K562 (cell line): ENCODE measurements around the gene RPL28. TPM values are rescaled to one million over a fixed set of nuclear protein-coding genes. Genes with fewer than 3 reads are reported as not detected.
A peak's percentile ranks its signal among the peaks of the same experiment; 100 is the strongest.

Experiments used
- CBFB ChIP-seq: sonication (generic); formaldehyde crosslinking; IDR thresholded peaks from 2 replicates; pipeline ENCODE4 v1.4.0; 2020; ENCODE audit warnings: mild to moderate bottlenecking, missing genetic modification reagents
- DEAF1 ChIP-seq: fragments of 450-650 bp; formaldehyde crosslinking; IDR thresholded peaks from 2 replicates; pipeline ENCODE4 v1.4.0; 2020; ENCODE audit warnings: mild to moderate bottlenecking, moderate library complexity
- FOXA3 ChIP-seq, 2 experiments: fragments of 450-650 bp in 1 of 2; sonication (generic) in 1 of 2; formaldehyde crosslinking; IDR thresholded peaks in 1 of 2; conservative IDR thresholded peaks in 1 of 2; 2 replicates each; pipeline versions ENCODE4 v1.4.0 to v1.8.0; 2020 to 2022; ENCODE audit warnings: mild to moderate bottlenecking in 2 of 2, missing genetic modification reagents in 1 of 2
- GTF2A2 ChIP-seq: IDR thresholded peaks from 2 replicates; pipeline ENCODE4 v1.6.1; 2016; ENCODE audit warnings: mild to moderate bottlenecking, missing genetic modification characterization, missing compliant biosample characterization
- LCOR ChIP-seq: sonication (generic); formaldehyde crosslinking; IDR thresholded peaks from 2 replicates; pipeline ENCODE4 v1.8.0; 2022; ENCODE audit warnings: mild to moderate bottlenecking, missing genetic modification reagents
- POU5F1 ChIP-seq: fragments of 150-350 bp; IDR thresholded peaks from 2 replicates; pipeline ENCODE4 v1.6.1; 2014; ENCODE audit warnings: borderline replicate concordance, low read length, low read depth, mild to moderate bottlenecking; ENCODE audit not compliant: partially characterized antibody
- RB1 ChIP-seq: fragments of 450-650 bp; IDR thresholded peaks from 2 replicates; pipeline ENCODE4 v1.6.1; 2017; ENCODE audit warnings: low read depth, mild to moderate bottlenecking
- SMC3 ChIP-seq: conservative IDR thresholded peaks from 2 replicates; pipeline ENCODE4 v1.6.1; 2011; ENCODE audit warnings: low read depth, low read length, improper control_type of control experiment; ENCODE audit not compliant: insufficient read depth
- SNRNP70 ChIP-seq: fragments of 200-400 bp; formaldehyde crosslinking; optimal IDR thresholded peaks from 2 replicates; pipeline ENCODE3; 2017; ENCODE audit warnings: low read depth, low read length
- THRAP3 ChIP-seq: fragments of 450-650 bp; IDR thresholded peaks from 2 replicates; pipeline ENCODE4 v1.6.1; 2016; ENCODE audit warnings: mild to moderate bottlenecking, inconsistent platforms, borderline replicate concordance
- polyA plus RNA-seq, 8 experiments: library from polyadenylated mRNA; depleted of rRNA in 4 of 8; stranded (reverse) in 5 of 8; unstranded in 3 of 8; fragments of >200 nt; fragmentation: Nextera tagmentation in 2 of 8; fragmentation: Illumina TruSeq in 1 of 8; extraction: Ambion mirVana in 2 of 8; extraction: Trizol in 1 of 8; gene quantifications; 2 replicates each; pipeline versions ENCODE4 v1.2.1 to v1.2.3, GENCODE V29; 2011 to 2014; ENCODE audit warnings: inconsistent platforms in 1 of 8, missing spikeins in 1 of 8
- total RNA-seq, 7 experiments: library from RNA; depleted of rRNA in 6 of 7; stranded (reverse); fragments of >200 nt in 6 of 7; fragmentation: Illumina TruSeq in 2 of 7; extraction: Trizol in 2 of 7; gene quantifications; 2 replicates each; pipeline versions ENCODE4 v1.2.1 to v1.2.3, GENCODE V29; 2011 to 2021; ENCODE audit warnings: low replicate concordance in 1 of 7
- TF ChIP-seq, protein P1 (sequence below): sonication (generic); formaldehyde crosslinking; IDR thresholded peaks from 2 replicates; pipeline ENCODE4 v1.8.1; 2023; ENCODE audit warnings: mild to moderate bottlenecking, missing genetic modification reagents
- TF ChIP-seq, protein P2 (sequence below): fragments of 250-450 bp; sonication (Bioruptor Pico); IDR thresholded peaks from 2 replicates; pipeline ENCODE4 v1.5.0; 2021
- TF ChIP-seq, protein P3 (sequence below): IDR thresholded peaks from 2 replicates; pipeline ENCODE4 v1.6.1; 2012; ENCODE audit warnings: low read depth, low read length, improper control_type of control experiment, borderline replicate concordance
- TF ChIP-seq, protein P4 (sequence below): fragments of 250-450 bp; sonication (Bioruptor Pico); IDR thresholded peaks from 2 replicates; pipeline ENCODE4 v1.9.0; 2021; ENCODE audit warnings: mild to moderate bottlenecking, inconsistent platforms
- TF ChIP-seq, protein P5 (sequence below): sonication (generic); formaldehyde crosslinking; IDR thresholded peaks from 2 replicates; pipeline ENCODE4 v1.8.1; 2023; ENCODE audit warnings: mild to moderate bottlenecking, missing genetic modification reagents
- TF ChIP-seq, protein P6 (sequence below): sonication (generic); formaldehyde crosslinking; IDR thresholded peaks from 2 replicates; pipeline ENCODE4 v1.9.0; 2022; ENCODE audit warnings: mild to moderate bottlenecking, missing genetic modification reagents

The RPL28 gene
- total and polyA plus RNA-seq, 9 of the 15 experiments (the other 6 are each of a cell fraction or from before 2014, with no cell fraction given): 124 to 3,106 (median 622) TPM

GRCh38 chr19:55418185-55418584 is 32.5 kb downstream of the RPL28 start (continued):
- TF ChIP-seq, protein P1, sequence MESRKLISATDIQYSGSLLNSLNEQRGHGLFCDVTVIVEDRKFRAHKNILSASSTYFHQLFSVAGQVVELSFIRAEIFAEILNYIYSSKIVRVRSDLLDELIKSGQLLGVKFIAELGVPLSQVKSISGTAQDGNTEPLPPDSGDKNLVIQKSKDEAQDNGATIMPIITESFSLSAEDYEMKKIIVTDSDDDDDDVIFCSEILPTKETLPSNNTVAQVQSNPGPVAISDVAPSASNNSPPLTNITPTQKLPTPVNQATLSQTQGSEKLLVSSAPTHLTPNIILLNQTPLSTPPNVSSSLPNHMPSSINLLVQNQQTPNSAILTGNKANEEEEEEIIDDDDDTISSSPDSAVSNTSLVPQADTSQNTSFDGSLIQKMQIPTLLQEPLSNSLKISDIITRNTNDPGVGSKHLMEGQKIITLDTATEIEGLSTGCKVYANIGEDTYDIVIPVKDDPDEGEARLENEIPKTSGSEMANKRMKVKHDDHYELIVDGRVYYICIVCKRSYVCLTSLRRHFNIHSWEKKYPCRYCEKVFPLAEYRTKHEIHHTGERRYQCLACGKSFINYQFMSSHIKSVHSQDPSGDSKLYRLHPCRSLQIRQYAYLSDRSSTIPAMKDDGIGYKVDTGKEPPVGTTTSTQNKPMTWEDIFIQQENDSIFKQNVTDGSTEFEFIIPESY (CRISPR knock-in tag): peak; percentile 47; the same call in 1 of the 2 replicates
- 0 out of 2 replicates have a peak, but pooled peaks have one; percentile 40 for TF ChIP-seq RB1
- TF ChIP-seq, protein P2, sequence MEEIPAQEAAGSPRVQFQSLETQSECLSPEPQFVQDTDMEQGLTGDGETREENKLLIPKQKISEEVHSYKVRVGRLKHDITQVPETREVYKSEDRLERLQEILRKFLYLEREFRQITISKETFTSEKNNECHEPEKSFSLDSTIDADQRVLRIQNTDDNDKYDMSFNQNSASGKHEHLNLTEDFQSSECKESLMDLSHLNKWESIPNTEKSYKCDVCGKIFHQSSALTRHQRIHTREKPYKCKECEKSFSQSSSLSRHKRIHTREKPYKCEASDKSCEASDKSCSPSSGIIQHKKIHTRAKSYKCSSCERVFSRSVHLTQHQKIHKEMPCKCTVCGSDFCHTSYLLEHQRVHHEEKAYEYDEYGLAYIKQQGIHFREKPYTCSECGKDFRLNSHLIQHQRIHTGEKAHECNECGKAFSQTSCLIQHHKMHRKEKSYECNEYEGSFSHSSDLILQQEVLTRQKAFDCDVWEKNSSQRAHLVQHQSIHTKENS (CRISPR knock-in tag): no peak
- TF ChIP-seq FOXA3 (CRISPR knock-in tag; conservative IDR thresholded peaks at IDR 0.05 in 1 of 2, IDR thresholded peaks at IDR 0.05 in 1 of 2): no peak
- 0 out of 2 replicates have a peak, but pooled peaks have one; percentile 25 for TF ChIP-seq CBFB (CRISPR knock-in tag)
- TF ChIP-seq LCOR (CRISPR knock-in tag): 0 out of 2 replicates have a peak, but pooled peaks have one; percentile 36
- no peak for TF ChIP-seq GTF2A2 (tag)
- TF ChIP-seq SMC3: peak; percentile 88
- TF ChIP-seq, protein P3, sequence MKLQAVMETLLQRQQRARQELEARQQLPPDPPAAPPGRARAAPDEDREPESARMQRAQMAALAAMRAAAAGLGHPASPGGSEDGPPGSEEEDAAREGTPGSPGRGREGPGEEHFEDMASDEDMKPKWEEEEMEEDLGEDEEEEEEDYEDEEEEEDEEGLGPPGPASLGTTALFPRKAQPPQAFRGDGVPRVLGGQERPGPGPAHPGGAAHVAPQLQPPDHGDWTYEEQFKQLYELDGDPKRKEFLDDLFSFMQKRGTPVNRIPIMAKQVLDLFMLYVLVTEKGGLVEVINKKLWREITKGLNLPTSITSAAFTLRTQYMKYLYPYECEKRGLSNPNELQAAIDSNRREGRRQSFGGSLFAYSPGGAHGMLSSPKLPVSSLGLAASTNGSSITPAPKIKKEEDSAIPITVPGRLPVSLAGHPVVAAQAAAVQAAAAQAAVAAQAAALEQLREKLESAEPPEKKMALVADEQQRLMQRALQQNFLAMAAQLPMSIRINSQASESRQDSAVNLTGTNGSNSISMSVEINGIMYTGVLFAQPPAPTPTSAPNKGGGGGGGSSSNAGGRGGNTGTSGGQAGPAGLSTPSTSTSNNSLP: peak; percentile 23; the same call in 1 of the 2 replicates
- TF ChIP-seq, protein P4, sequence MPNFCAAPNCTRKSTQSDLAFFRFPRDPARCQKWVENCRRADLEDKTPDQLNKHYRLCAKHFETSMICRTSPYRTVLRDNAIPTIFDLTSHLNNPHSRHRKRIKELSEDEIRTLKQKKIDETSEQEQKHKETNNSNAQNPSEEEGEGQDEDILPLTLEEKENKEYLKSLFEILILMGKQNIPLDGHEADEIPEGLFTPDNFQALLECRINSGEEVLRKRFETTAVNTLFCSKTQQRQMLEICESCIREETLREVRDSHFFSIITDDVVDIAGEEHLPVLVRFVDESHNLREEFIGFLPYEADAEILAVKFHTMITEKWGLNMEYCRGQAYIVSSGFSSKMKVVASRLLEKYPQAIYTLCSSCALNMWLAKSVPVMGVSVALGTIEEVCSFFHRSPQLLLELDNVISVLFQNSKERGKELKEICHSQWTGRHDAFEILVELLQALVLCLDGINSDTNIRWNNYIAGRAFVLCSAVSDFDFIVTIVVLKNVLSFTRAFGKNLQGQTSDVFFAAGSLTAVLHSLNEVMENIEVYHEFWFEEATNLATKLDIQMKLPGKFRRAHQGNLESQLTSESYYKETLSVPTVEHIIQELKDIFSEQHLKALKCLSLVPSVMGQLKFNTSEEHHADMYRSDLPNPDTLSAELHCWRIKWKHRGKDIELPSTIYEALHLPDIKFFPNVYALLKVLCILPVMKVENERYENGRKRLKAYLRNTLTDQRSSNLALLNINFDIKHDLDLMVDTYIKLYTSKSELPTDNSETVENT (CRISPR knock-in tag): no peak
- TF ChIP-seq, protein P5, sequence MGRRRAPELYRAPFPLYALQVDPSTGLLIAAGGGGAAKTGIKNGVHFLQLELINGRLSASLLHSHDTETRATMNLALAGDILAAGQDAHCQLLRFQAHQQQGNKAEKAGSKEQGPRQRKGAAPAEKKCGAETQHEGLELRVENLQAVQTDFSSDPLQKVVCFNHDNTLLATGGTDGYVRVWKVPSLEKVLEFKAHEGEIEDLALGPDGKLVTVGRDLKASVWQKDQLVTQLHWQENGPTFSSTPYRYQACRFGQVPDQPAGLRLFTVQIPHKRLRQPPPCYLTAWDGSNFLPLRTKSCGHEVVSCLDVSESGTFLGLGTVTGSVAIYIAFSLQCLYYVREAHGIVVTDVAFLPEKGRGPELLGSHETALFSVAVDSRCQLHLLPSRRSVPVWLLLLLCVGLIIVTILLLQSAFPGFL (CRISPR knock-in tag): 0 out of 2 replicates have a peak, but pooled peaks have one; percentile 61
- peak; percentile 71 for TF ChIP-seq DEAF1 (CRISPR knock-in tag)
- TF ChIP-seq, protein P6, sequence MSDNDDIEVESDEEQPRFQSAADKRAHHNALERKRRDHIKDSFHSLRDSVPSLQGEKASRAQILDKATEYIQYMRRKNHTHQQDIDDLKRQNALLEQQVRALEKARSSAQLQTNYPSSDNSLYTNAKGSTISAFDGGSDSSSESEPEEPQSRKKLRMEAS (CRISPR knock-in tag): peak; percentile 57; the same call in 1 of the 2 replicates
- no peak for TF ChIP-seq THRAP3
- peak; percentile 27 for TF ChIP-seq POU5F1
- TF ChIP-seq SNRNP70: no peak
